ENCODE measurements around the gene RNF186. TPM values are rescaled to one million over a fixed set of nuclear protein-coding genes. Genes with fewer than 3 reads are reported as not detected.

RNF186 gene
- polyA plus RNA-seq, 1 donor from 2014 or later = not detected

DNA sequence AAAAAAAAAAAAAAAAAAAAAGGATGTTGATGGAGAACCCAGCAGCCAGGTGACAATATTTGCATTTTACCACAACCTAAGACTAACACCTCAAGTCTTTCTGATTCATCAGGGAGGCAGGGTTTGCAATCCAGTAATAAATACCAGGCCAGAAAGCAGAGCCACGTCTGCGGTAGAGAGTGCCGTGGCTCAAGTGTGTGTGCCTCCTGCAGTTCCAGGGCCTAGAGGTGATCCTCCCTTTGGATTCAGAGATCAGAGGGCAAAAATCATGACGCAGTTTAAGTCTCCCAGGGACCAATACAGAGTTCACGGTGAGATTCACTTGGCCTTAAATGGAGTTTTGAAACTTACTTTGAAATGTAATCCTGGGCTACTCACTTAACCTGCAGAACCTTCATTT, 50.2 kb downstream of the RNF186 start:
- Histone ChIP-seq H3K79me2 (replicated peaks; ENCODE audit: insufficient read depth, low read length) (no peaks in the 10 kb centered on the region), H2AFZ (ENCODE audit: low read depth, low read length) (no peak overlapping the region), H3K4me2 (ENCODE audit: low read length) (no peak overlapping the region), H3K27ac (ENCODE audit: low read length) (no peak overlapping the region), H3K9me2 (ENCODE audit: insufficient read depth, low read length) (no peaks in the 10 kb centered on the region), H3F3A (ENCODE audit: insufficient read depth, low read length, poor library complexity, severe bottlenecking) (no peaks in the 10 kb centered on the region), H3K9ac (ENCODE audit: low read length) (no peak overlapping the region), H3K9me3 (ENCODE audit: low read length) (no peaks in the 10 kb centered on the region), H3K27me3 (ENCODE audit: insufficient read depth, low read depth, low read length) (no peaks in the 10 kb centered on the region), H3K4me3 (ENCODE audit: low read length) (no peak overlapping the region), H4K20me1 (ENCODE audit: insufficient read depth) (no peaks in the 10 kb centered on the region), H3K36me3 (ENCODE audit: insufficient read depth, low read length) (no peaks in the 10 kb centered on the region)
- TF ChIP-seq MXI1 (conservative IDR thresholded peaks at IDR 0.05; ENCODE audit: poor library complexity, severe bottlenecking) (no peak), RAD21 (conservative IDR thresholded peaks at IDR 0.05) (no peak), EZH2 (IDR thresholded peaks at IDR 0.05; ENCODE audit: borderline replicate concordance, insufficient read depth, low read length, poor library complexity, severe bottlenecking) (no peak), TAF1 (IDR thresholded peaks at IDR 0.05; ENCODE audit: low read depth) (no peak), EP300 (conservative IDR thresholded peaks at IDR 0.05; ENCODE audit: poor library complexity, severe bottlenecking) (no peak), POLR2AphosphoS5 (IDR thresholded peaks at IDR 0.05) (no peak), SMC3 (conservative IDR thresholded peaks at IDR 0.05; ENCODE audit: poor library complexity) (no peak)
- TF ChIP-seq, protein P1, sequence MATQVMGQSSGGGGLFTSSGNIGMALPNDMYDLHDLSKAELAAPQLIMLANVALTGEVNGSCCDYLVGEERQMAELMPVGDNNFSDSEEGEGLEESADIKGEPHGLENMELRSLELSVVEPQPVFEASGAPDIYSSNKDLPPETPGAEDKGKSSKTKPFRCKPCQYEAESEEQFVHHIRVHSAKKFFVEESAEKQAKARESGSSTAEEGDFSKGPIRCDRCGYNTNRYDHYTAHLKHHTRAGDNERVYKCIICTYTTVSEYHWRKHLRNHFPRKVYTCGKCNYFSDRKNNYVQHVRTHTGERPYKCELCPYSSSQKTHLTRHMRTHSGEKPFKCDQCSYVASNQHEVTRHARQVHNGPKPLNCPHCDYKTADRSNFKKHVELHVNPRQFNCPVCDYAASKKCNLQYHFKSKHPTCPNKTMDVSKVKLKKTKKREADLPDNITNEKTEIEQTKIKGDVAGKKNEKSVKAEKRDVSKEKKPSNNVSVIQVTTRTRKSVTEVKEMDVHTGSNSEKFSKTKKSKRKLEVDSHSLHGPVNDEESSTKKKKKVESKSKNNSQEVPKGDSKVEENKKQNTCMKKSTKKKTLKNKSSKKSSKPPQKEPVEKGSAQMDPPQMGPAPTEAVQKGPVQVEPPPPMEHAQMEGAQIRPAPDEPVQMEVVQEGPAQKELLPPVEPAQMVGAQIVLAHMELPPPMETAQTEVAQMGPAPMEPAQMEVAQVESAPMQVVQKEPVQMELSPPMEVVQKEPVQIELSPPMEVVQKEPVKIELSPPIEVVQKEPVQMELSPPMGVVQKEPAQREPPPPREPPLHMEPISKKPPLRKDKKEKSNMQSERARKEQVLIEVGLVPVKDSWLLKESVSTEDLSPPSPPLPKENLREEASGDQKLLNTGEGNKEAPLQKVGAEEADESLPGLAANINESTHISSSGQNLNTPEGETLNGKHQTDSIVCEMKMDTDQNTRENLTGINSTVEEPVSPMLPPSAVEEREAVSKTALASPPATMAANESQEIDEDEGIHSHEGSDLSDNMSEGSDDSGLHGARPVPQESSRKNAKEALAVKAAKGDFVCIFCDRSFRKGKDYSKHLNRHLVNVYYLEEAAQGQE (IDR thresholded peaks at IDR 0.05; ENCODE audit: borderline replicate concordance) = no peak
- TF ChIP-seq, protein P2, sequence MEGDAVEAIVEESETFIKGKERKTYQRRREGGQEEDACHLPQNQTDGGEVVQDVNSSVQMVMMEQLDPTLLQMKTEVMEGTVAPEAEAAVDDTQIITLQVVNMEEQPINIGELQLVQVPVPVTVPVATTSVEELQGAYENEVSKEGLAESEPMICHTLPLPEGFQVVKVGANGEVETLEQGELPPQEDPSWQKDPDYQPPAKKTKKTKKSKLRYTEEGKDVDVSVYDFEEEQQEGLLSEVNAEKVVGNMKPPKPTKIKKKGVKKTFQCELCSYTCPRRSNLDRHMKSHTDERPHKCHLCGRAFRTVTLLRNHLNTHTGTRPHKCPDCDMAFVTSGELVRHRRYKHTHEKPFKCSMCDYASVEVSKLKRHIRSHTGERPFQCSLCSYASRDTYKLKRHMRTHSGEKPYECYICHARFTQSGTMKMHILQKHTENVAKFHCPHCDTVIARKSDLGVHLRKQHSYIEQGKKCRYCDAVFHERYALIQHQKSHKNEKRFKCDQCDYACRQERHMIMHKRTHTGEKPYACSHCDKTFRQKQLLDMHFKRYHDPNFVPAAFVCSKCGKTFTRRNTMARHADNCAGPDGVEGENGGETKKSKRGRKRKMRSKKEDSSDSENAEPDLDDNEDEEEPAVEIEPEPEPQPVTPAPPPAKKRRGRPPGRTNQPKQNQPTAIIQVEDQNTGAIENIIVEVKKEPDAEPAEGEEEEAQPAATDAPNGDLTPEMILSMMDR (IDR thresholded peaks at IDR 0.05; ENCODE audit: poor library complexity, severe bottlenecking) = no peak

Other genes with a start within 250 kb of the RNF186 start
- 9.9 and 22.4 TPM in 2 replicates for gene NBL1, start 171.0 kb downstream of the RNF186 start, polyA plus RNA-seq
- not detected in 2 replicates for gene HTR6, start 150.4 kb downstream of the RNF186 start, polyA plus RNA-seq
- not detected in 2 replicates for gene TMCO4, start 15.4 kb downstream of the RNF186 start, polyA plus RNA-seq
- gene OTUD3, start 67.1 kb upstream of the RNF186 start, polyA plus RNA-seq = 21.3 and 24.0 TPM in 2 replicates
- not detected in 2 replicates for gene PLA2G2E, start 108.3 kb upstream of the RNF186 start, polyA plus RNA-seq
- gene PLA2G2A, start 164.3 kb upstream of the RNF186 start, polyA plus RNA-seq = not detected in 2 replicates

Measured in neural cell (in vitro differentiated cells).